HepG2 (cell line): Measurements from ENCODE around the gene TLN1. TPM values are rescaled to one million over a fixed set of nuclear protein-coding genes. Genes with fewer than 3 reads are reported as not detected.

Experiments
- JARID2 ChIP-seq: sonication (generic); formaldehyde crosslinking; IDR thresholded peaks from 2 replicates; pipeline ENCODE4 v1.8.1; 2023; ENCODE audit warnings: missing genetic modification reagents, inconsistent platforms; ENCODE audit not compliant: insufficient replicate concordance
- SOX6 ChIP-seq, 2 experiments: fragments of 450-650 bp in 1 of 2; sonication (generic) in 1 of 2; formaldehyde crosslinking in 1 of 2; IDR thresholded peaks; 2 replicates each; pipeline versions ENCODE4 v1.4.0 to v1.6.1; 2017 to 2020; ENCODE audit warnings: antibody characterized with exemption in 1 of 2, mild to moderate bottlenecking in 1 of 2, missing genetic modification reagents in 1 of 2
- ZNF569 ChIP-seq: sonication (generic); formaldehyde crosslinking; IDR thresholded peaks from 2 replicates; pipeline ENCODE4 v1.5.0; 2020; ENCODE audit warnings: mild to moderate bottlenecking, missing genetic modification reagents, moderate library complexity, borderline replicate concordance
- ZNF577 ChIP-seq: sonication (generic); formaldehyde crosslinking; IDR thresholded peaks from 2 replicates; pipeline ENCODE4 v1.4.0; 2020; ENCODE audit warnings: mild to moderate bottlenecking, low read depth, missing genetic modification reagents, borderline replicate concordance
- polyA plus RNA-seq, 8 experiments: library from polyadenylated mRNA; depleted of rRNA in 3 of 8; stranded (reverse) in 7 of 8; unstranded in 1 of 8; fragments of >200 nt; fragmentation: Illumina TruSeq in 4 of 8; extraction: Trizol in 4 of 8; gene quantifications; 2 replicates each; pipeline versions ENCODE4 v1.2.1 to v1.2.3, GENCODE V29; 2011 to 2016; ENCODE audit warnings: low read depth in 4 of 8, missing spikeins in 1 of 8, mixed read lengths in 1 of 8; ENCODE audit not compliant: insufficient read depth in 1 of 8
- total RNA-seq, 5 experiments: library from RNA; depleted of rRNA; stranded (reverse); fragments of >200 nt; fragmentation: Illumina TruSeq; extraction: Trizol; gene quantifications; 2 replicates each; pipeline ENCODE4 v1.2.3, GENCODE V29; 2016; ENCODE audit warnings: low read depth in 1 of 5
- TF ChIP-seq, protein P1 (sequence below): sonication (generic); formaldehyde crosslinking; IDR thresholded peaks from 2 replicates; pipeline ENCODE4 v1.4.0; 2020; ENCODE audit warnings: missing genetic modification reagents
- TF ChIP-seq, protein P2 (sequence below): sonication (generic); formaldehyde crosslinking; IDR thresholded peaks from 2 replicates; pipeline ENCODE4 v1.8.0; 2022; ENCODE audit warnings: low read depth, missing genetic modification reagents

Gene TLN1
- total and polyA plus RNA-seq, 2 of the 13 experiments (the other 11 are each of a cell fraction or from before 2014, with no cell fraction given): 35.2 to 51.8 TPM

DNA sequence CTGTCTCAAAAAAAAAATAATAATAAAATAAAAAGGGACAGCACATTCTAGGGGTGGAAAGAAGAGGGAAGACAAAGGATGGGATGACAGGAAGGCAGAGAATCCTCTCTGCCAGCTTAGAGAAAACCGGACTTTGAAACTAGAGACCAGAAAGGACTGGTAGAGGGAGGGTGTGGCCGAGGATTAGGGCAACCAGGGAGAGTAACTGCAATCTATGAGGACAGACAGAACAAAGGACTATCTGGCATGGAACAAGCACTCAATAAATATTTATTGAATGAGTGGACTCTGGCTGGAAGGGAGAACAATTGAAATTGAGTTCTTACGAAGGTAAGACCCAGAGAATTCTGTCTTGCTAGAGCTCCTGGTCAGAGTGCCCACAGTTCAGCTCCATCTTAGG lies 14.6 kb upstream of the TLN1 start (continued):
- TF ChIP-seq, protein P1, sequence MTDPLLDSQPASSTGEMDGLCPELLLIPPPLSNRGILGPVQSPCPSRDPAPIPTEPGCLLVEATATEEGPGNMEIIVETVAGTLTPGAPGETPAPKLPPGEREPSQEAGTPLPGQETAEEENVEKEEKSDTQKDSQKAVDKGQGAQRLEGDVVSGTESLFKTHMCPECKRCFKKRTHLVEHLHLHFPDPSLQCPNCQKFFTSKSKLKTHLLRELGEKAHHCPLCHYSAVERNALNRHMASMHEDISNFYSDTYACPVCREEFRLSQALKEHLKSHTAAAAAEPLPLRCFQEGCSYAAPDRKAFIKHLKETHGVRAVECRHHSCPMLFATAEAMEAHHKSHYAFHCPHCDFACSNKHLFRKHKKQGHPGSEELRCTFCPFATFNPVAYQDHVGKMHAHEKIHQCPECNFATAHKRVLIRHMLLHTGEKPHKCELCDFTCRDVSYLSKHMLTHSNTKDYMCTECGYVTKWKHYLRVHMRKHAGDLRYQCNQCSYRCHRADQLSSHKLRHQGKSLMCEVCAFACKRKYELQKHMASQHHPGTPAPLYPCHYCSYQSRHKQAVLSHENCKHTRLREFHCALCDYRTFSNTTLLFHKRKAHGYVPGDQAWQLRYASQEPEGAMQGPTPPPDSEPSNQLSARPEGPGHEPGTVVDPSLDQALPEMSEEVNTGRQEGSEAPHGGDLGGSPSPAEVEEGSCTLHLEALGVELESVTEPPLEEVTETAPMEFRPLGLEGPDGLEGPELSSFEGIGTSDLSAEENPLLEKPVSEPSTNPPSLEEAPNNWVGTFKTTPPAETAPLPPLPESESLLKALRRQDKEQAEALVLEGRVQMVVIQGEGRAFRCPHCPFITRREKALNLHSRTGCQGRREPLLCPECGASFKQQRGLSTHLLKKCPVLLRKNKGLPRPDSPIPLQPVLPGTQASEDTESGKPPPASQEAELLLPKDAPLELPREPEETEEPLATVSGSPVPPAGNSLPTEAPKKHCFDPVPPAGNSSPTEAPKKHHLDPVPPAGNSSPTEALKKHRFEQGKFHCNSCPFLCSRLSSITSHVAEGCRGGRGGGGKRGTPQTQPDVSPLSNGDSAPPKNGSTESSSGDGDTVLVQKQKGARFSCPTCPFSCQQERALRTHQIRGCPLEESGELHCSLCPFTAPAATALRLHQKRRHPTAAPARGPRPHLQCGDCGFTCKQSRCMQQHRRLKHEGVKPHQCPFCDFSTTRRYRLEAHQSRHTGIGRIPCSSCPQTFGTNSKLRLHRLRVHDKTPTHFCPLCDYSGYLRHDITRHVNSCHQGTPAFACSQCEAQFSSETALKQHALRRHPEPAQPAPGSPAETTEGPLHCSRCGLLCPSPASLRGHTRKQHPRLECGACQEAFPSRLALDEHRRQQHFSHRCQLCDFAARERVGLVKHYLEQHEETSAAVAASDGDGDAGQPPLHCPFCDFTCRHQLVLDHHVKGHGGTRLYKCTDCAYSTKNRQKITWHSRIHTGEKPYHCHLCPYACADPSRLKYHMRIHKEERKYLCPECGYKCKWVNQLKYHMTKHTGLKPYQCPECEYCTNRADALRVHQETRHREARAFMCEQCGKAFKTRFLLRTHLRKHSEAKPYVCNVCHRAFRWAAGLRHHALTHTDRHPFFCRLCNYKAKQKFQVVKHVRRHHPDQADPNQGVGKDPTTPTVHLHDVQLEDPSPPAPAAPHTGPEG (CRISPR knock-in tag): no peak
- TF ChIP-seq ZNF569 (CRISPR knock-in tag): no peak
- TF ChIP-seq, protein P2, sequence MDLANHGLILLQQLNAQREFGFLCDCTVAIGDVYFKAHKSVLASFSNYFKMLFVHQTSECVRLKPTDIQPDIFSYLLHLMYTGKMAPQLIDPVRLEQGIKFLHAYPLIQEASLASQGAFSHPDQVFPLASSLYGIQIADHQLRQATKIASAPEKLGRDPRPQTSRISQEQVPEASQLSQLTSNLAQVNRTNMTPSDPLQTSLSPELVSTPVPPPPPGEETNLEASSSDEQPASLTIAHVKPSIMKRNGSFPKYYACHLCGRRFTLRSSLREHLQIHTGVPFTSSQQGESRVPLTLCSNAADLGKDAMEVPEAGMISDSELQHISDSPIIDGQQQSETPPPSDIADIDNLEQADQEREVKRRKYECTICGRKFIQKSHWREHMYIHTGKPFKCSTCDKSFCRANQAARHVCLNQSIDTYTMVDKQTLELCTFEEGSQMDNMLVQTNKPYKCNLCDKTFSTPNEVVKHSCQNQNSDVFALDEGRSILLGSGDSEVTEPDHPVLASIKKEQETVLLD (CRISPR knock-in tag): no peak
- TF ChIP-seq SOX6 (IDR thresholded peaks at IDR 0.05): no peak
- TF ChIP-seq SOX6 (CRISPR knock-in tag; IDR thresholded peaks at IDR 0.05): peak; percentile 85; the same call in 1 of the 2 replicates
- no peak for TF ChIP-seq ZNF577 (CRISPR knock-in tag)
- TF ChIP-seq JARID2: no peak
